Measurements from ENCODE around the gene TAS2R31.

The TAS2R31 gene

DNA sequence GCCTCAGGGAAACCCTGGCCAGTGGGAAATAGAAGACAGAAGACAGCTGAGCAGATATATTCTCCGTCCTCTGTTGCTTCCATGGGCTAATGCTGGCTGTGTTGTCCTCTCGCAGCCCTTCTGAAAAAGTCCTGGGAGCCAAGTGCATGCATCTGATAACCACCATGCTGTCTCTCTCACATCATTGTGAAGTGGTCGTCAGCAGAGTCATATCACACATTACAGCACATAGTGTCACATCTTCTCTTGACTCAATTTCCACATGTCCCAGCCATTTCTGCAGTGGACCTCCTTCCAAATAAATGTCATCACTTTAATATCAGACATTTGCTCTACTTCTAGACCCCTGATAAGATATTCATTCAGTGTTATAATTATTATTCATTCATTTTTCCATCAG lies 36.9 kb downstream of the TAS2R31 start:
- no peak for DNase-seq

DNA sequence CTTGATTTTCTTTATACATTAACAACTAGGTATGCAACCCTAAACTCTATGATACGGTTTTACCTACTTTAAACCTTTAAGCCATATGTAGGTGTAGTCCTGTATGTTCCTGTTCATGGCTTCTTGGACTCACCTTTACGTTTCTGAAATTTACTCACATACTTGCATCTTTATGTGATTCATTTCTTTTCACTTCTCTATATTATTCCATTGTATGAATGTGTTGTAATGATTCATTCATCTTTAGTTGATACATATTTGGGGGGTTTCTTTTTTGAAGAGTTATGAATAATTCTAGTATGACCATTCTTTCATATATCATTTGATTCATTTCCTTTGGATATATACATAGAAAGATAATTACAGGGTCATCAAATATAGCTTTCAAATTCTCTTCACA lies 42.1 kb downstream of the TAS2R31 start:
- no peak for DNase-seq

DNA sequence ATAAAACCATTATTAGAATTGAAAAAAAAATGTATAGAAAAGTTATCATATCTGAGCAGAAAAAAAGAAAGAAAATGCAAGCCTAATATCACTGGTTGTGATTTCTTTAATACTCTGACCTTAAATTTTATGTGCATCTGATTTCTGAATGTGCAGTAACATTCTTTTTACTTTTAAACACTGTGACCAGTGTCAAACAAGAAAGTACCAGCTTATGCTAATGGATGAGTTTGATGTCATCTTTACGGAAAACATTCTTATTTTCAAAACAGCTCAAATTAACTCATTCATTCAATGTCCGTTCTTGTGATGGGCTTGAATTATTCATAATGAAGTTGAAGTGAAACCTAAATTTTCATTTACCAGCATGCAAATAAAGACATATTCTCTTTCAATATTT lies 44.4 kb downstream of the TAS2R31 start, which contains the start of gene TAS2R50:
Gene TAS2R50 (minus strand): TSS at position 101 of the 400 bp plus-strand sequence. CDS start 52 bp downstream, at position 49.
- DNase-seq = no peak

DNA sequence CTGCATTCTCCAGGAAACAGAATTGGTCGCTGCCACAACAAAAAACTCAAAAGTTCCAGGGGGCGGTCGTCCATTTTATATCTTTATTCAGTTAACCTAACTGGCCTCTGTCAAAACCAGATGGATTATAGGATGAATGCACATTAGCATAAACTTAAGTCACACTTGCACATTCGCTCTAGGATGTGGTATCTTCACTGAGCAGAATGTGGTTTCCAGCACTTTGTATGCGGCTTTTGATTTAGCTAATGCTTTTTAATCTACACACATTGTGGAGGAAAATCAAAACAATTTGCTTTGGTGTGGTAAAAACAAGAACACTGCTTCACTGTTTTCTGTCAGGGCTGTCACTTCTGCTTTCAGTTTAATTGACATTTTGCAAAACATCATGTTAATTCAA lies 49.0 kb downstream of the TAS2R31 start:
- DNase-seq = no peak
